ENCODE measurements around the gene ATP11B.

The ATP11B gene

DNA sequence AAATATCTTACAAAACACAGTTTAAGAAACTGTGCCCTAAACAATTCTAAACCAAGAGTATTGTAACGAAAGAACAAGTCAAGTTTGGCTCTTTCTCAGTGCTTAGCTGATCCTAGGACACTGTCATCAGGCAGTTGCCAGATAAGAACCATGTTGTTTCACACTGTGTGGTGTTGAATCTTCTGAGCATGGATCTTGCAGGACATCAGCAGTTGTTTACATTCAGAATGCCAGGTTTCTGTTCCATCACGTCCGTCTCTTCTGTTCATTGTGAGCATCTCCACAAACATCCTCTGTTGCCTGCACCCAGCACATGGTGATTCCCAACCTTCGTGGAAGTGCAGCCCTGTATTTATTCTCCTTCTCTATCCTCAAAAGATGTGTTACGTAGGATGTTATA, 119.2 kb downstream of the ATP11B start:
- DNase-seq, result no peak

- peak in 1 of 5 donors; percentile 45 for DNase-seq
Observed at GRCh38 chr3:182913889-182914288, 120.6 kb downstream of the ATP11B start.

DNA sequence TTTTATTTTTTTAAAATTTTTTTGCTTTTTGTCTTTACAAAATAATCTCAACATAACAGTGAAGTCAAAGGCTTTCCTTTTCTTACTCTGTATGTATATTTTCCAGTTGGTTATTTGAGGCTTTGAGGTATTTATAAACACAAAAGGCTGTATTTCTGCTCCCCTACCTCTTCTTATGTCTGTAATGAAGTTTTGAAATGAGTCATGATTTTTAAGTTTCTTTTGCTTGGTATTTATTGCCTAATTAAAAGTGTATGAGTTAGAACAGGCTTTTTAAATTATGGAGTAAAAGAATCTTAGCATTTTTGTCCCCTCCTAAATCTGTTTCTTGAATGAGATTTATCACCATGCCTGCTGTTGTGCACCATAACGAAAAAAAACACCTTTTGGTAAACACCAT, 121.0 kb downstream of the ATP11B start:
- peak in 1 of 5 donors; percentile 14 for DNase-seq

DNA sequence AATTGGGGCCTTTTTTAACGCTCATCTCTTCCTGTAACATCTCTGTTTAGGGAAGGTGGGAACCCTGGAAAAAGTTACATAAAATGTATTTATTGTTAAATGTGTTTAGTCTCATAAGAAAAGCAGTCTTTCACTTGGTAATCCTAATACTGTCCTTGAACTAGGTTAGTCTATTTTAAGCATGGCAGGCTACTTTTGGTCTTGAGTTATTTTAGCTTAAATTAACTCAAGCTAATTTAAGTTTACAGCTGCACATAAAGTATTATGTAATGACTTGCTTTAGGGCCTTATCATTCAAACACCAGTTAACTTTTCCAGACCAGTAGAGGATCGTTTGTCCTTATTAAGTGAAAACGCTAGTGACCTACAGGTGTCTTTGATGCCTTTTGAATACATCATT, 123.8 kb downstream of the ATP11B start:
- DNase-seq, result no peak

GRCh38 chr3:182919866-182920357, 126.6 kb downstream of the ATP11B start:
- no peak for DNase-seq

DNA sequence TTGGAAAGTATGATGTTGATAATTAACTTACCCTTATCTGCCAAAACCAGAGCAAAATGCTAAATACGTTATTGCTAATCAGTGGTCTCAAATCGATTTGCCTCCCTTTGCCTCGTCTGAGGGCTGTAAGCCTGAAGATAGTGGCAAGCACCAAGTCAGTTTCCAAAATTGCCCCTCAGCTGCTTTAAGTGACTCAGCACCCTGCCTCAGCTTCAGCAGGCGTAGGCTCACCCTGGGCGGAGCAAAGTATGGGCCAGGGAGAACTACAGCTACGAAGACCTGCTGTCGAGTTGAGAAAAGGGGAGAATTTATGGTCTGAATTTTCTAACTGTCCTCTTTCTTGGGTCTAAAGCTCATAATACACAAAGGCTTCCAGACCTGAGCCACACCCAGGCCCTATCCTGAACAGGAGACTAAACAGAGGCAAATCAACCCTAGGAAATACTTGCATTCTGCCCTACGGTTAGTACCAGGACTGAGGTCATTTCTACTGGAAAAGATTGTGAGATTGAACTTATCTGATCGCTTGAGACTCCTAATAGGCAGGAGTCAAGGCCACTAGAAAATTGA, 127.3 kb downstream of the ATP11B start:
- DNase-seq, result no peak

DNA sequence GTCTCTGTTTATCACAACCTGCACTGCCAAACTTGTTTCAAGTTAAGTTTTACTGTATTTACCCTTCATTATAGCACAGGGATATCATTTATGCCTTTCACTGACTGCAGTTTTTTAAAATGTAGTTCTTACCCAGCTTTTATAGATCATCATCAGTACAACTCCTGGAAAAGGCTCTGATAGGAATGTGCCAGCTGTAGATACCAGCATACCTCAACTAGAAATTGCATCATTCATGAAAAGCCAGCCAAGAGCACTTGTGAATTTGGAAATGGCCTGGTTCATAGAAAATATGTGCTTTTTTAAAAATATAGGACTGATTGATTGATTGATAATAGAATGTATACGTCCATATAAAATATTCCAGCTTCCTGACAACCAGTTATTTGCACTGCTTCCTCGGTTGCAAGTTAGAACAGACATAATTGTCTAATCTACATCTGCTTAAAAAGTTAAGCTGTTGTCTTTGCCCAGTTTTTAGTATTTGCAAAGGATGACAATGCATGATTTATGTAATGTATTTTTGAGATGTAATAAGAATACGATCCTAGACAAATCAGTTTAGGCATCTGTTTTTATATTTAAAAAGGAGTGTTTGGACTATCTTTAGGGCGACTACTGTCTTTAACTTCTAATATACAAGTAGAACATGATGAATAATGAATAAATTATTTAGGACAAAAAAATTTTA, 128.5 kb downstream of the ATP11B start:
- DNase-seq, result no peak

GRCh38 chr3:182925330-182925943, 132.1 kb downstream of the ATP11B start:
- DNase-seq, result no peak

GRCh38 chr3:182925944-182926337, 132.6 kb downstream of the ATP11B start:
- DNase-seq, result no peak

DNA sequence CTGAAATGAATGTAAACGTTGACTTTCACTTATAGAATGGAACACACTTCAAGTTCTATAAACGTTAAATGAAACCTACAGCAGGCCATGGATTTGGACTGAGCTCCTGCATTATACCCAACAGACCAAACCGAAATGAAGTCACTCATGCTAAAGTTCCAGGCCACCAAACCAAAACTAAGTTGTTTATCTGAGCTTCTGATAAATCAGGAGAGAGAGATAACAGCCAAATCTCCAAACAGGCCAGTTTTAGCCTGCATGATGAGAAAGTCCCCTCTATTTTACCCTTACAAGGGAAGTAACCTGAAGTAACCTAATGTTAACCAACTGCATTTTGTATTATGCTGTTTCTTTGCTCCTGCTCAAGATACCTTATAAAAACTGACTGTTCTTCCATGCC, 142.5 kb downstream of the ATP11B start:
- no peak for DNase-seq

DNA sequence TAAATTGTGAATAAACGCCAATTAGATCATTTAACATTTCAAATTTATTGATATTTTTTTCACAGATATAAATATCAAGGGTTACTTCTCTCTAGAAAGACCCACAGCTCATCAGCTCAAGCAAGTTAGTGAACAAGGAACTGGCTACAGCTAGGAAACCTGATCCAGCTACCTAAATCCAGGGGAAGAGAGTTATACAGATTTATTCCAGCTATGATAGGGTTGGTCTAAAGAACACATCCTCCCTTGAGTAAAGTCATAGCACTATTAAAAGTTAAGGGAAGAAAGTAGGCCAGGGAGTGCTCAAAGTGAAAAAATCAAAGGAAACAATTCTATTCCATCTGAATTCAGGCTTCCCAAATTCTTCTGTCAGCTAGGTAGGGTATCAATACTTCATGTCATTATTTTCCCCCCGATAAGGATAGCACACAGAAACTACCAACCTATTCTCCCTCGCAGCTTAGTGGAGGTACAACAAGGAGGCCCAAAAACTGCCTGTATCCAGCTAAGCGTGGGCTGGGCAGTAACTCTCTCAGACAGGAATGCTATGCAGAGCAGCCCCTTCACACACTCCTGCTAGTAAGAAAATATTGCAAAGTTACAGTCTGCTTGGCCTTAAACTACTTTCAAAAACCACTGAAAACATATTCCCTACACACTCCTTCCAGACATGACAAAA, 143.1 kb downstream of the ATP11B start:
- no peak for DNase-seq

DNA sequence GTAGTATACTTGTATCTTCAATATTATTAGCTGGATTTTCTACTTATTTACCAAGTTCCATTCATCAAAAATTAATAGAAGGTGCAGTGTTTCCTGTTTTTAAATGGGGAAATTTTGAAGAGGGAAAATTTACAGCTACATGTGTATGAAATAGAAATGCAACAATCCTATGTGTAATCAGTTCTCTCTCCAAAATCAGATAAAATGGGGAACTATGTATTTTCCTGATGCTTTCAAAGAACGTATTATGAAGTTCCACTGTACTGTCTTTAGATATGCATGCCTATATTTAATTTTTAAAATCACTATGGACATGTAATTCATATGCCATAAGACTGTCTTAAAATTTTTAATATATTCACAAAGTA, 143.6 kb downstream of the ATP11B start:
- no peak for DNase-seq

DNA sequence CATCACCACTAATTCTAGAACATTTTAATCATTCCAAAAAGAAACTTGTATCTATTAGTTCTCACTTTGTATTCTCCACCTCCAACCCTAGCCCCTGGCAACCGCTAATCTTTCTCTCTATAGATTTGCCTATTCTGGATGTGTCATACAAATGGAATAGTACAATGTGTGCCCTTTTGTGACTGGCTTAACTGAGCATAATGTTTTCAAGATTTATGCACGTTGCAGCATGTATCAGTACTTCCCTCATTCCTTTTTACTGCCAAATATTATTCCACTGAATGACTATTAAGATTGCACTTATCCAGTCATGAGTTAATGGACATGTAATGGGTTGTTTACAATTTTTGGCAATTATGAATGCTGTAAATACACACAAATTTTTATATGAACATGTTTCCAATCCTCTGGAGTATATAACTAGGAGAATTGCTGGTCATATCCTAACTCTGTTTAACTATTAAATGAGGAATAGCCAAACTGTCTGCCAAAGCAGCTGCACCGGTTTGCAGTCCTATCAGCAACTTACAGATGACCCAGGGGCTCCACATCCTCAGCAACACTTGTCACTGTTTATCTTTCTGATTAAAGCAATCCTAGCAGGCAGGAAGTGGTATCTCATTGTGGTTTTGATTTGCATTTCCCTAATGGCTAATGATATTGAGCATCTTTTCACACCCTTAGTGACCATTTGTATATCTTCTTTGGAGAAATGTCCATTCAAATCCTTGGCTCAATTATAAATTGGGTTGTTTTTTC, 144.2 kb downstream of the ATP11B start:
- peak in 1 of 5 donors; percentile 8 for DNase-seq

DNA sequence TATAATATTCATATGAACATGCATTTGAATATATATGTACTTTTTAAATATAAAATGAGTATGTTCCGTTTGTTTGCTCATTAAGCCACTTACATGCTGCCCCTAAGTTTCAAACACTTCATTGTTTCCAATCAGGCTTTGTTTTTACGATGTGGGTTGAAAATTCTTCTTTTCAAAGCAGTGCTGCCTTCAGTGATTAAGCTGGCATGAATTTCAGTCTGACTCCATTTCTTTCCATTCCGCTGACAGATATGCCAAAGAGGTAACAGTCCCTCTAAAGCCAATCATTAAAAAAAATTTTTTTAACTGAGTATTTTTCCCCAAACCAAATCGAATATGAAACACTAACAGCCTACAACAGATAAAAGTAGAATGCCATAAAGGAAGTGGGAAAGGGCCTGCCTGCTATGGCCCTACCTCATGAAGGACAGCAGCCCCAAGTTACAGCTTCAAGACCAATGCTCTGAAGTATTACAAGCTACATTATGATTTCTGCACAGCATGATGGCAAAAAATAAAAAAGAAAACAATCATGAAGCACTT, 147.0 kb downstream of the ATP11B start:
- no peak for DNase-seq

DNA sequence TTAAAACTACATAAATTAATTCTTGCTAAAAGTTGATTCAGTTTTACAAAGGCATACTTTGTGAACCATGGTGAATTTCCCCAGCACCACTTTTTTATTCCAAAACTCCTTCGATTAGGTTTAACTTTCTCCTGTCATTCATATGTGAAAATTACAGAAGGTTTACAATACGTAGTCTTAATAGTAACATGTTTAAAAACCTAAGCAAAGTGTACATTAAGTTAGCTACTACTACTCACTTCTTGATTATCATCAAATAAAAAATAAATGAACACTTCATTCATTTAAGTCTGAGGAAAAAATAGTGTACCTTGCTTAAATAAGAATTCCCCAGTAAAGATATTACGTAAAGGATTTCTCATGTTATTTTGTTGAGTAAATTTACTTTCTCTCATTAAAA, 148.4 kb downstream of the ATP11B start:
- no peak for DNase-seq

- no peak for DNase-seq
Observed at GRCh38 chr3:182947888-182948287, 154.6 kb downstream of the ATP11B start.

DNA sequence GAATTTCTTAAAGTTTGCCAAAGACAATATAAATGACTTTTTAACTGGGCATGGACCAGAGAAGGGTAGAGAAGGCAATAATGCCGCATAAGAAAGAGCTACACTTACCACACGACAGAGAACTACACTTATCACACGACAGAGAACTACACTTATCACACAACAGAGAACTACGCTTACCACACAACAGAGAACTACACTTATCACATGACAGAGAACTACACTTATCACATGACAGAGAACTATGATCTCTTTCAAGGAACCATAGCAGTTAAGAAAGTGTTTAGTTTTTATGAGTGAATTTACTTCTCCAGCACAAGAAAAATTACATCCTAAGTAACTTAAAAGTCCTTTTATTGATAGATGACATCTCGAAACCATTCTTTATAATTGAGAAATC, 155.0 kb downstream of the ATP11B start:
- DNase-seq, result no peak

DNA sequence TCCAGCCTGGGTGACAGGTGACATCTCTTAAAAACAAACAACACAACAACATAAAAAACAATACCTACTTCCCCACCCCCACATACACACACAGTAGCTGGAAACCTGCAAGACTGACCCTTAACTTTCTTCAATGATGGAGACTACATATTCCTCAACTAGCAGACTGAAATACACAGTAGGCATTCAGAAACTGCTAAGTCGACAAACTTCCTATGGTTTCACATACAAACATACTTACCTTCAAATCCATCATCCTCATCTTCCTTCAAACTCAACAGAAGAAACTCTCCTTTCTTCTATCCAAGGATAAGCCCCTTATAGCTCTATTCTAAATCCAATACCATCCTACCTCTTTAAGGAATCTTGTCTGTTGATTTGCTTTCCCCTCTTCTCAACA, 156.4 kb downstream of the ATP11B start:
- no peak for DNase-seq

DNA sequence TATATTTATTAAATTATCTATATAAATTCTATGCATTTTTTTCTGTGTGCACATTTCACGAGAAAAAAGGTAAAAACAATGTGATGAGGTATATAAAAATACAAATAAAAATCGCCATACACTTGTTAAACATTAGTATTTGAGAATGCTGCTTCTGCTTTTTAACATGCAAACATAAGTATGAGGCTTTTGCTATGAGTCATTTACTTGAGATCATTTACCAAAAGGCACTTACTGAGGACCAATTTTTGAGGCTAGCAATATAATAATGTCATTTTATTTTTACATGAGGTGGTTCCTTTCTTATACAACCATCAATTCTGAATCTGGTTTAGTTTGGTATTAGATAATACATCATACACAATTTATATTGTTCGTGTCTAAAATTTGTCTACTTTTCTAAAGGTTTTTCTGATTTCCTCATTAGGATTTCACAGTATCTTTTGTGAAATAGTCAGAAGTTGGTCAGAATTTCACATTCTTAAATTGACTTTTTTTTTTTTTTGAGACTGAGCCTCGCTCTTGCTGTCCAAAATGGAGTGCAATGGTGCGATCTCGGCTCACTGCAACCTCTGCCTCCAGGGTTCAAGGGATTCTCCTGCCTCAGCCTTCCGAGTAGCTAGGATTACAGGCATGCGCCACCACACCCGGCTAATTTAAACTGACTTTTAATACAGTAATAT, 161.4 kb downstream of the ATP11B start:
- no peak for DNase-seq

DNA sequence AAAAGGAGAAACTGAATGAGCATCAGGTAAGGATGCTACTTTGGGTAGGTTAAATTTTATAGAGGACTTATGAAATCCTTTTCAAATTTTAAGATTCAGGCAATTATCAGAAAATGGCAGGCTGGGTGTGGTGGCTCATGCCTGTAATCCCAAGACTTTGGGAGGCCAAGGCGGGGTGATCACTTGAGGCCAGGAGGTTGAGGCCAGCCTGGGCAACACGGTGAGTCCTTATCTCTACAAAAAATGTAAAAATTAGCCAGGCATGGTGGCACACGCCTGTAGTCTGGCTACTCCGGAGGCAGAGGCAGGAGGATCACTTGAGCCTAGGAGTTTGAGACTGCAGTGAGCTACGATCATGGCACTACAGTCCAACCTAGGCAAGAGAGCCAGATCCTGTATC, 163.9 kb downstream of the ATP11B start:
- no peak for DNase-seq

GRCh38 chr3:182957676-182958266, 164.5 kb downstream of the ATP11B start:
- no peak for DNase-seq
